ENCODE data around the gene NDUFS2.

Gene NDUFS2

GRCh38 chr1:161259765-161260164 lies 57.6 kb downstream of the NDUFS2 start:
- H3K9me3 ChIP-seq, result peaks cover 2% of the 10 kb centered on the region; the same call in 1 of the 2 replicates
- H3K4me1 ChIP-seq, result peaks cover 6% of the 10 kb centered on the region; the same call in 1 of the 2 replicates
- H3K4me3 ChIP-seq, result no peak overlapping the region
- peaks cover 28% of the 10 kb centered on the region for H3K27me3 ChIP-seq (ENCODE audit: low read depth)
- no peak for DNase-seq (ENCODE audit: low spot score in 2 of 2)
- in situ Hi-C loops (cut with MboI; ENCODE audit: low sequenced_read_pairs), result no loop called here
- no peaks in the 10 kb centered on the region for H3K36me3 ChIP-seq (replicated peaks)

- Histone ChIP-seq H3K4me3 (no peak overlapping the region), H3K27me3 (ENCODE audit: low read depth) (peaks cover 28% of the 10 kb centered on the region), H3K4me1 (peaks cover 6% of the 10 kb centered on the region; the same call in 1 of the 2 replicates), H3K9me3 (peaks cover 2% of the 10 kb centered on the region; the same call in 1 of the 2 replicates), H3K36me3 (replicated peaks) (no peaks in the 10 kb centered on the region)
- in situ Hi-C loops (cut with MboI; ENCODE audit: low sequenced_read_pairs), result no loop called here
- no peak for DNase-seq (ENCODE audit: low spot score in 2 of 2)
Observed at GRCh38 chr1:161260376-161261260, 58.5 kb downstream of the NDUFS2 start.

GRCh38 chr1:161261261-161262235 lies 59.4 kb downstream of the NDUFS2 start:
- no peak for DNase-seq (ENCODE audit: low spot score in 2 of 2)
- in situ Hi-C loops (cut with MboI; ENCODE audit: low sequenced_read_pairs), result no loop called here
- Histone ChIP-seq H3K27me3 (ENCODE audit: low read depth) (peaks cover 28% of the 10 kb centered on the region), H3K4me1 (peaks cover 6% of the 10 kb centered on the region; the same call in 1 of the 2 replicates), H3K36me3 (replicated peaks) (no peaks in the 10 kb centered on the region), H3K9me3 (peaks cover 2% of the 10 kb centered on the region; the same call in 1 of the 2 replicates), H3K4me3 (no peak overlapping the region)

Measured in HAP-1 (cell line).